Transverse colon (tissue), 4 donors: Measurements from ENCODE around the gene ZSCAN5A.

ENCODE experiments used
- EP300 ChIP-seq: sonication (generic); formaldehyde crosslinking; IDR thresholded peaks from one replicate; pipeline ENCODE4 v1.6.1; 2017; ENCODE audit warnings: antibody characterized with exemption, low read depth
- POLR2A ChIP-seq: fragments of 450-650 bp; IDR thresholded peaks from one replicate; pipeline ENCODE4 v1.6.1; 2016; ENCODE audit warnings: antibody characterized with exemption, mild to moderate bottlenecking, moderate library complexity
- POLR2AphosphoS5 ChIP-seq, 3 donors: sonication (generic); formaldehyde crosslinking; IDR thresholded peaks; one replicate each; pipeline ENCODE4 v1.6.1; 2016; ENCODE audit warnings: antibody characterized with exemption in 3 of 3
- TF ChIP-seq, protein P1 (sequence below), 5 experiments: fragments of 200-600 bp in 3 of 5; fragments of 450-650 bp in 2 of 5; sonication (generic) in 3 of 5; IDR thresholded peaks; 1 replicate in 2 of 5; 2 replicates in 3 of 5; pipeline ENCODE4 v1.5.1; 2016 to 2017; ENCODE audit warnings: antibody characterized with exemption in 5 of 5, inconsistent platforms in 3 of 5, mild to moderate bottlenecking in 2 of 5, moderate library complexity in 1 of 5

DNA sequence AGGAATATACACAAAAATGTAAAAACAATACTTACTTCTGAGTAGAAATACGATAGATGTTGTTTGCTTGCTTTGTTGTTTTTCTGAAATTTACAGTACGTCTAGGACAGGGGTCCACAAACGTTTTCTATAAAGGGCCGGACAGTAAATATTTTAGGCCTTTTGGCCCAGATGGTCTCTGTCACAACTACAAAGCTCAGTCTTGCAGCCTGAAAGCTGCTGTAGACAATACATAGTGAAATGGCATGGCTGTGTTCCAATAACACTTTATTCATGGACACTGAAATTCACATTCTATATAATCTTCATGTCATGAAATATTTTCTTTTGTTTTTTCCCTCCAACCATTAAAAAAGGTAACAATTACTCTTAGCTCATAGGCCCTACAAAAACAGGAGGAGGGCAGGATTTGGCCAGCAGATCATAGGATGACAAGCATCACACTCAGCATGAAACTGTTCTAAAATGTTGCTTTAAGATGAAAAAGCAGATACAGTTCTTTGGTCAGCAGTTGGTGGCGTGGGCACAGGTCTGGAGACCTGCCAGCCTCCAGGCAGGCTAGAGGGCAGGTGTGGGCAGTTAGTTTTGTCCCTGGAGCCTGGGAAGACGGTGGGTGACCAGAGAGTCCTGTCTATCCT lies 42.4 kb downstream of the ZSCAN5A start, which contains the start of gene EDDM13:
- TF ChIP-seq, protein P1, sequence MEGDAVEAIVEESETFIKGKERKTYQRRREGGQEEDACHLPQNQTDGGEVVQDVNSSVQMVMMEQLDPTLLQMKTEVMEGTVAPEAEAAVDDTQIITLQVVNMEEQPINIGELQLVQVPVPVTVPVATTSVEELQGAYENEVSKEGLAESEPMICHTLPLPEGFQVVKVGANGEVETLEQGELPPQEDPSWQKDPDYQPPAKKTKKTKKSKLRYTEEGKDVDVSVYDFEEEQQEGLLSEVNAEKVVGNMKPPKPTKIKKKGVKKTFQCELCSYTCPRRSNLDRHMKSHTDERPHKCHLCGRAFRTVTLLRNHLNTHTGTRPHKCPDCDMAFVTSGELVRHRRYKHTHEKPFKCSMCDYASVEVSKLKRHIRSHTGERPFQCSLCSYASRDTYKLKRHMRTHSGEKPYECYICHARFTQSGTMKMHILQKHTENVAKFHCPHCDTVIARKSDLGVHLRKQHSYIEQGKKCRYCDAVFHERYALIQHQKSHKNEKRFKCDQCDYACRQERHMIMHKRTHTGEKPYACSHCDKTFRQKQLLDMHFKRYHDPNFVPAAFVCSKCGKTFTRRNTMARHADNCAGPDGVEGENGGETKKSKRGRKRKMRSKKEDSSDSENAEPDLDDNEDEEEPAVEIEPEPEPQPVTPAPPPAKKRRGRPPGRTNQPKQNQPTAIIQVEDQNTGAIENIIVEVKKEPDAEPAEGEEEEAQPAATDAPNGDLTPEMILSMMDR (IDR thresholded peaks at IDR 0.05): no peak
- TF ChIP-seq EP300 (no peak), POLR2AphosphoS5 (IDR thresholded peaks at IDR 0.05) (no peak), POLR2A (no peak)
